Endometrial microvascular endothelial cells (primary cell): ENCODE data around the gene DNAJB8. TPM values are rescaled to one million over a fixed set of nuclear protein-coding genes. Genes with fewer than 3 reads are reported as not detected.

Experiments used
- in situ Hi-C: cut with HindIII; loops from 2 replicates; pipeline ENCODE4 v1.10.0; 2017; ENCODE audit warnings: low sequenced_read_pairs, low pct_unique_long_range_greater_than_20kb; ENCODE audit errors: inconsistent ontology term
- total RNA-seq: library from RNA; depleted of rRNA; stranded (reverse); fragments of >200 nt; gene quantifications from one replicate; pipeline ENCODE4 v1.2.3, GENCODE V29; 2015; ENCODE audit errors: inconsistent ontology term

Gene DNAJB8
- total RNA-seq, 1 donor from 2014 or later: not detected

DNA sequence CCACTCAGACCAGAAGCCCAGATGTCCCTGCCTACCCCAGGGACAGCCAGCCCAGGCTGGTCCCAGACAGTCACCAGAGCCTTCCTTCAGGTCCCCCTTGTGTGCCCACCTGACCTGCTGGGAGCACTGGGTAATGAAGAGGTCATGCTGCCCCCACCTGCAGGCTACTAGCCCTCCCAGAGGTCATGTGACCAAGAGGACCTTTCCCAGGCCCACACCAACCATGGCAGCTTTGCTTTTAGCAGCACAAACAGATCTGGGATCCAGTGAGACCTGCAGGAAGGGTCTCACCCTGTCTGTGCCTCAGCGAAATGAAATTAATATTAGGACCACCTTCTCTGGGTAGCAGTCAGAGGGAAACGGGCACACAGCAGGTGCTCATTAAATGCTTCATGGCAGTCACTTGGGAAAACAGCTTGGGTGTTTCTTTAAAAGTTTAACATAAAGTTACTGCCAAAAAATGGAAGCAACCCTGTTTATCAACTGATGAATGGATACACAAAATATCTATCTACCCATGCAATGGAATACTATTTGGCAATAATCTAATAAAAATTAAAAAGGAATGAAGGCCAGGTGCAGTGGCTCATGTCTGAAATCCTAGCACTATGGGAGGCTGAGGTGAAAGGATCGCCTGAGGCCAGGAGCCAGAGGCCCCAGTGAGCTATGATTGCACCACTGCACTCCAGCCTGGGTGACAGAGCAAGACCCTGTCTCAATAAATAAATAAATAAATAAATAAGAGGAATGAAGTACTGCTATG, 43.7 kb downstream of the DNAJB8 start:
- in situ Hi-C loops: loop anchor here (10.0 kb wide), 2 partner anchors 72 to 152 kb away; partner anchors contain the start of gene GATA2

DNA sequence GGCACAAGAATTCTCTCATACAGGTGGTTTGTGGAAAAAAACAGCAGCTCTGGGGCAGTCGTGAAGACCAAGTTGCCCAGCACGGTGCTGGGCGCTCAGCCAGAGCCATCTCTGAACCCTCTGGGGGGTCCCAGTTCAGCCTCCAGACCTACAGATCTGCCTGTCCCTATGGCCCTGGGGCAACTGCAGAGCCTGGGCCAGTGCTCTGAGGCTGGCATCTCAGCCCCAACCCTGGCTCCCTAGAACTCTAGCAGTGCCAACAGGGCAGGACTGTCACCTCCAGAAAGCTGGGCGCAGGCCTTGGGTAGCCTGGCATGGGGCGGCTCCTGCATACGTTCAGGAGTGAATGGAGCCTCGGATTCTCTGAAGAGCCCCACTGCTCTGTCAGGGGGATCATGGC, 44.7 kb downstream of the DNAJB8 start:
- in situ Hi-C loops: loop anchor here (10.0 kb wide), 2 partner anchors 73 to 153 kb away; partner anchors contain the start of gene GATA2

- in situ Hi-C loops: loop anchor here (10.0 kb wide), 2 partner anchors 73 to 153 kb away; partner anchors contain the start of gene GATA2
Observed at GRCh38 chr3:128421439-128421836, 45.3 kb downstream of the DNAJB8 start.

DNA sequence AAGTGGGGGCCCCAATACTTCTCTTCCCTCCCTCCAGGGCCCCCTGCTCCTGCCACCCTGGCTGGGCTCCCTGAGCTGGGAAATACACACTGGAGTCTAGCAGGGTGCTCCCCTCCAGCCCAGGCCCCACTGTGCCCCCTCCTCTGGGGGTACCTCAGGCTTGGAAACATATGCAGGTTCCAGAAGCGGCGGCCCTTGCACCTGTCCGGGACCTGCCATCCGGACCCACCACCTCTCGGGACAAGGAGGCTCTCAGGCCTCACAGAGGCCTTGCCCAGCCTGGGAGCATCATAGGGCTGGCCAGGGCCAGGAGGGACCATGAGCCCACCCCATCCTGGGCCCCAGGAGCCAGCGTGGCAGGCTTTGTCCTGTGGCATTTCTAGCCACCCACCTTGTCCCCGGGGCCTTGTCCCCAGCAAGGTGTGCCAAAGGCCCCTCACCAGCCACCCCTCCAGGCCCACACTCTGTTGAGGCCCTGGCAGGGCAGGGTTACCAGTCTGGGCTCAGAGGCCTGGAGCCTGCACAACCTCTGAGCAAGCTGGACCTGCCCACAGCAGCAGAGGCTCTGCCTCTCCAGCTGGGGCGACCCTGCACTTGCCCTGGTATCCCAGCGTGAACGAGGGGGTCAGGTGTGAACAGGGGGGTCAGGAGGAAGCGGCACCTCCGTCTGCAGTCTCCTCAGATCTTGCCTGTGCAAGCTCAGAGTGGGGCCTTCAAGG, 45.8 kb downstream of the DNAJB8 start:
- in situ Hi-C loops: loop anchor here (10.0 kb wide), 2 partner anchors 74 to 154 kb away; partner anchors contain the start of gene GATA2

DNA sequence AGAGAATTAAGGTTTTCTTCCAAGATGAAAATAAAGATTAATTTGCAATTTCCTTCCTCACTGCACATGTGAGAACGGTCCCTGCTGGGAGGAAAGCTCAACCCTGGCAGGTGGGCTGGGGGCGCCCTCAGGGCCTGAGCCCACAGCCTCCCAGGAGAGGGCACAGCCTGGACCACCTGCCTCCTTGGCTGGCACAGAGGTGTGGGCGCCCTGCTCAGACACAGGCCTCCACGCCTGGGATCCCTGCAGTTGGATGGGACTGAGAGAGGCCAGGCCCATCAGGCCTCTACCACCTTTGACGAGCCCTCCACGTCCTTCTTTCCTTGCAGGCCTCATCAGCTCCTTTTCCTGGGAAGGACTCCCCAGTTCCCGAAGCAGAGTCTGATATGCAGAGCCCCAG, 46.4 kb downstream of the DNAJB8 start:
- in situ Hi-C loops: loop anchor here (10.0 kb wide), 2 partner anchors 75 to 155 kb away; partner anchors contain the start of gene GATA2

- in situ Hi-C loops: no loop called here
Observed at GRCh38 chr3:128419311-128419710, 47.4 kb downstream of the DNAJB8 start.

GRCh38 chr3:128418900-128419299, 47.8 kb downstream of the DNAJB8 start:
- in situ Hi-C loops: no loop called here

- in situ Hi-C loops: no loop called here
Observed at GRCh38 chr3:128416578-128417211, 50.0 kb downstream of the DNAJB8 start.

DNA sequence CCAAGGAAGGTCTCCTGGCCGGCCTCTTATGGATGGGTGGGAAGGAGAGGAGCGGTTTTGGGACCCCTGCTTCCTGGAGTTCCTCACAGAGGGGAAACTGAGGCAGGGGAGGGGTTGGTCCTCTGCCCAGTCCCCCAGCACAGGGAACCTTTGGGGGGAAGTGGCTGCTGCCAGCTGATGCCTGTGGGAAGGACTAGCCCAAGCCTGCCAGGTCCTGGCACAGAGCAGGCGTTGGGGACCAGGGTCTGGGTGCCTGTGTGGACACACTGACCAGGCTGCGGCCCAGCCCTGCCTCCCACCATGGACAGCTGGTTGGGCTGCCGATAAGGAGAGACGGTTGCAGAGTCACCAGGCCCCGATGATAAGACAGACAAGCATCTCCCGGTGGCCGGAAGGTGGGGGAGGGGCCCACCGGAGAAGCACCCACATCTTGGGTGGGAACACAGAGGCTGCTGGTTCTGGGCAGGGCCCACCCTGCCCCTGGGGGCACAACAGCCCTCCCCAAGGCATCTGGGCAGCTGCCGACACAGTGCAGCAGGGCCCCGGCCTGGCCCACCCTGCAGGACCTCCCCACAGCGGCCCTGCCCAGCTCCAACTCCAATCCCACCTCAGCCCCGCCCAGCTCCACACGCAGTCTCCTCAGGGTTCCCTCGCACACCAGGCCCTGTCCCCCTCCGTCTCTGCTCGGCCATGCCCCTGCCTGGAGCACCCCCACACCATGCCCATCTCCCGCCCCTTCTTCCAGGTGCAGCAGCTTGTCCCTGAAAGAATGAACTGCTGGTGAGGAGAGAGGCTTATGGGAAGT, 50.7 kb downstream of the DNAJB8 start:
- in situ Hi-C loops: no loop called here

- in situ Hi-C loops: no loop called here
Observed at GRCh38 chr3:128415200-128415772, 51.4 kb downstream of the DNAJB8 start.

DNA sequence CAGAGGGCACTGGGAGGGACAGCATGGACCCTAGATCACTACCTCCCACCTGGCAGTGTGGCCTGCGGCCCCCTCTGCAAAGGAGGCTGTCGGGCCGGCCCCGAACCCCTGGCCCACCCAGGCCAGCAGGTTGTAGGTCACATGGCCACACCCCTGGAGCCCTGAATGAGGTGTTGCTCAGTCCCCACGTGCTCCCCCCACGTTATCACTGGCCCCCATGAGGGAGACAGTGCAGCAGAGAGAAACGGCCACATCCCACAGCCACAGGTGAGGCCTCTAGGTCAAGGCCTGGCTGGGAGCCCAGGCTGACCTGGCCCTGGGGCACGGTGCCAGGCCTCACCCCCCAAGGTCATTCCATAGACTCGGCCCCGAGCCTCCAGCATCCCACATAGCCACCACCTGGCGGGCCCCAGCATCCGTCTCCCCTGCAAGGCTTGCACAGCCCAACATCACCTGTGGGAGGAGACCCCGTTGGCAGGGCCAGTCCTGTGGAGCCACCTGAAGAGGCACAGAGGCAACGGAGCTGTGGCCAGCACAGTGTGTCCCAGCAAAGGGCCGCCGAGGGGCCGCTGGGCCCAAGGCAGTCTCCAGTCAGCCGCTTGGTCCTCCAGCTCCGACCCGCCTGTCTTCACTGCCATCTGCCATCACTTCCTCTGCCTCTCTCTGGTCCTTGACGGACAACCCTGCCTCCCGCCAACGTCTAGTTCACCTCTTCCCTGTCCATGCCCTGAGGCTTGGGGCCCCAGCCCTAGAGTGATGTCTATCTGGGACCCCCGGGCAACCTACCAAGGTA, 53.1 kb downstream of the DNAJB8 start:
- in situ Hi-C loops: no loop called here

GRCh38 chr3:128413003-128413370, 53.7 kb downstream of the DNAJB8 start:
- in situ Hi-C loops: no loop called here

Other genes starting within 250 kb of the DNAJB8 start
- gene GATA2, start 26.3 kb upstream of the DNAJB8 start, total RNA-seq: 66.8 TPM
- 410 TPM for gene RPN1, start 183.9 kb upstream of the DNAJB8 start, total RNA-seq